Measurements from ENCODE around the gene MUSK. TPM values are rescaled to one million over a fixed set of nuclear protein-coding genes. Genes with fewer than 3 reads are reported as not detected.

MUSK gene
- total RNA-seq, 1 donor from 2014 or later: not detected

GRCh38 chr9:110835859-110836271, 167.3 kb downstream of the MUSK start:
- no peak for TF ChIP-seq CTCF (IDR thresholded peaks at IDR 0.05; ENCODE audit: unreplicated experiment)
- no peak overlapping the region for H3K4me3 Mint-ChIP-seq (ENCODE audit: low read depth)
- H3K9me3 Mint-ChIP-seq (ENCODE audit: low read depth): peaks cover 5% of the 10 kb centered on the region
- no peak for DNase-seq (ENCODE audit: low spot score, unreplicated experiment)
- no peak overlapping the region for H3K27ac Mint-ChIP-seq
- no peaks in the 10 kb centered on the region for H3K36me3 Mint-ChIP-seq (ENCODE audit: insufficient read depth)
- H3K4me1 Mint-ChIP-seq (ENCODE audit: low read depth): peaks cover 4% of the 10 kb centered on the region
- no peaks in the 10 kb centered on the region for H3K27me3 Mint-ChIP-seq

GRCh38 chr9:110837401-110838005, 168.9 kb downstream of the MUSK start:
- Mint-ChIP-seq H3K4me3 (ENCODE audit: low read depth) (no peak overlapping the region), H3K9me3 (ENCODE audit: low read depth) (peaks cover 5% of the 10 kb centered on the region), H3K27me3 (no peaks in the 10 kb centered on the region), H3K36me3 (ENCODE audit: insufficient read depth) (no peaks in the 10 kb centered on the region), H3K4me1 (ENCODE audit: low read depth) (peaks cover 4% of the 10 kb centered on the region), H3K27ac (no peak overlapping the region)
- TF ChIP-seq CTCF (IDR thresholded peaks at IDR 0.05; ENCODE audit: unreplicated experiment): no peak
- no peak for DNase-seq (ENCODE audit: low spot score, unreplicated experiment)

- Mint-ChIP-seq H3K9me3 (ENCODE audit: low read depth) (peaks cover 2% of the 10 kb centered on the region), H3K27ac (no peak overlapping the region), H3K4me3 (ENCODE audit: low read depth) (no peak overlapping the region), H3K36me3 (ENCODE audit: insufficient read depth) (no peaks in the 10 kb centered on the region), H3K4me1 (ENCODE audit: low read depth) (no peaks in the 10 kb centered on the region), H3K27me3 (no peaks in the 10 kb centered on the region)
- no peak for DNase-seq (ENCODE audit: low spot score, unreplicated experiment)
- TF ChIP-seq CTCF (IDR thresholded peaks at IDR 0.05; ENCODE audit: unreplicated experiment): no peak
These were observed 173.6 kb downstream of the MUSK start for GRCh38 chr9:110842169-110842568.

- TF ChIP-seq CTCF (IDR thresholded peaks at IDR 0.05; ENCODE audit: unreplicated experiment): no peak
- DNase-seq (ENCODE audit: low spot score, unreplicated experiment): no peak
- H3K36me3 Mint-ChIP-seq (ENCODE audit: insufficient read depth): no peaks in the 10 kb centered on the region
- no peaks in the 10 kb centered on the region for H3K9me3 Mint-ChIP-seq (ENCODE audit: low read depth)
- H3K27me3 Mint-ChIP-seq: no peaks in the 10 kb centered on the region
- no peak overlapping the region for H3K4me3 Mint-ChIP-seq (ENCODE audit: low read depth)
- H3K27ac Mint-ChIP-seq: no peak overlapping the region
- no peaks in the 10 kb centered on the region for H3K4me1 Mint-ChIP-seq (ENCODE audit: low read depth)
These were observed 174.4 kb downstream of the MUSK start for GRCh38 chr9:110842986-110843385.

GRCh38 chr9:110844121-110844520, 175.5 kb downstream of the MUSK start:
- Mint-ChIP-seq H3K27me3 (no peaks in the 10 kb centered on the region), H3K4me1 (ENCODE audit: low read depth) (no peaks in the 10 kb centered on the region), H3K4me3 (ENCODE audit: low read depth) (no peak overlapping the region), H3K27ac (no peak overlapping the region), H3K36me3 (ENCODE audit: insufficient read depth) (no peaks in the 10 kb centered on the region), H3K9me3 (ENCODE audit: low read depth) (no peaks in the 10 kb centered on the region)
- TF ChIP-seq CTCF (IDR thresholded peaks at IDR 0.05; ENCODE audit: unreplicated experiment): no peak
- no peak for DNase-seq (ENCODE audit: low spot score, unreplicated experiment)

Measured in progenitor cell of endocrine pancreas (in vitro differentiated cells).